SIG-M5 treated with dmso at 0.1 percent for 504 hours (cell line): ENCODE measurements around the gene MSRB1.

ENCODE experiments used
- DNase-seq: peaks from one replicate; lab custom pipeline; 2025; ENCODE audit not compliant: unreplicated experiment; lab: John Stamatoyannopoulos, UW

MSRB1 gene

GRCh38 chr16:1979271-1980029, 36.5 kb upstream of the MSRB1 start:
- DNase-seq, result no peak

- DNase-seq, result no peak
These were observed 35.6 kb upstream of the MSRB1 start for GRCh38 chr16:1978476-1979120.

DNA sequence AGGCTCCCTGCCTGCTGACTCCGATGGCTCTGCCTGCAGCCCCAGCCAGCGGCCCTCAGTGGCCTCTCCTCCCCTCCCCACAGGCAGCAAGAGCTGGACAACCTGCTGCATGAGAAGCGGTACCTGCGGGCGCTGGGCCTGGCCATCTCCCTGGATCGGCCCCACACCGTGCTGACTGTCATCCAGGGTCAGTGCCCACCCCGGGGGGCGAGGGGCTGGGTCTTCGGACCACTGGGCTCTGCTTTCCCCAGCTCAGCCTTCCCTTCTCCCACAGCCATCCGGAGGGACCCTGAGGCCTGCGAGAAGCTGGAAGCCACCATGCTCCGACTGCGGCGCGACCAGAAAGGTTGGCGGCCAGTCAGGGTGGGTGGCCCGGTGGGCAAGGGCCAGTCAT, 34.9 kb upstream of the MSRB1 start:
- no peak for DNase-seq

GRCh38 chr16:1976951-1977874, 34.2 kb upstream of the MSRB1 start:
- no peak for DNase-seq

- DNase-seq, result no peak
These were observed 33.2 kb upstream of the MSRB1 start for GRCh38 chr16:1976216-1976520.

DNA sequence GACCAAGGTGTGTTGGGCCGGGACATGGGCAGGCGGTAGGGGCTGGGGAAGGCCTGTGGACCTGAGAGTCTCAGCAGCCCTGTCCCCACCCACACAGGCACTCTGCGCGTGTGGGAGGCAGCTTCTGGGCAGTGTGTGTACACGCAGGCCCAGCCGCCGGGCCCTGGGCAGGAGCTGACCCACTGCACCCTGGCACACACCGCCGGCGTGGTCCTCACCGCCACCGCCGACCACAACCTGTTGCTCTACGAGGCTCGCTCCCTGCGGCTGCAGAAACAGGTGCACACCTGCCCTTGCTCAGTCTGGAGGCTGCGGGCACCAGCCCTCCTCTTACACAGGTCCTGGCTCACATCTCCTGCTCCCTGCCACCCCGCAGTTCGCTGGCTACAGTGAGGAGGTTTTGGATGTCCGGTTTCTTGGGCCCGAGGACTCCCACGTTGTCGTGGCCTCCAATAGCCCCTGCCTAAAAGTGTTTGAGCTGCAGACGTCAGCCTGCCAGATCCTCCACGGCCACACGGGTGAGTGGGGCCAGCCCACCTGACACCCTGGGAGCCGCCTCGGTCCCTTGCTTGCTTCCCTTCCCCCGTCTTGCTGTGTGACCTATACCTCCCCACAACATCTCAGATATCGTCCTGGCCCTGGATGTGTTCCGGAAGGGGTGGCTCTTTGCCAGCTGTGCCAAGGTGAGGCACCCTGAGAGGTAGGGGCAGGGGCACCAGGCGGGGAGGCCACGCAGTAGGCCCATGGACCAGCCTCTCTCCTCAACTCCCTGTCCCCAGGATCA, 32.6 kb upstream of the MSRB1 start:
- no peak for DNase-seq

GRCh38 chr16:1974157-1975070, 31.4 kb upstream of the MSRB1 start:
- DNase-seq, result no peak

DNA sequence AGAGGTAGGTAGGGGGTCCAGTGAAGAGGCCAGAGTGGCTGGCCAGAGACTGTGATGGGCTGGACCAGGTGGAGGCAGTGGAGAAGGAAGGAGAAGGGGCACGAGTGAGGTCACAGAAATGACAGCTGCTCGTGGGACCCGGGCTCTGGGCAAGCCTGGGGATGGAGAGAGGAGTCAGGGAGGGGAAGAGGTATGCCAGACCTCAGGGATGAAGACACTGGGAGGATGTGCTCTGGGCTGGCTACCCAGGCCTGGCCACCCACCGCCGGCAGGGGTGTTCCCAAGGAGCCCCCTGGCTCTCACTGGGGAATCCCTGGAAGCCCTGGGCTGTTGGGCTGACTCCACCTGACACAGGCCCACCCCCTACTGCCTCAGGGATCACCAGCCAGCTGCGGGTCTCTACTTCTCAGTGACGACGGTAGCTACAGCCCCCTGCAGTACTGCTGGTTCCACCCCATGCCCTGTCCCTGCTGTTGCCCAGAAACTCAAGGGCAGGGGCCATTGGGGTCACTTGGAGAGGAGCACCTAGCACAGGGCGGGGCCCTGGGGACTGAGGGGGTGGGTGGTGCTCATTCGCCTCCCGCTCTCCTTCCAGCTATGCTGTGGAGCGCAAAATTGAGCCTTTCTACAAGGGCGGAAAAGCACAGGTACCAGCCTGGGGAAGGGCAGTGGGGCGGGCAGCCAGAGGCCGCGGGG, 30.6 kb upstream of the MSRB1 start:
- DNase-seq, result no peak

DNA sequence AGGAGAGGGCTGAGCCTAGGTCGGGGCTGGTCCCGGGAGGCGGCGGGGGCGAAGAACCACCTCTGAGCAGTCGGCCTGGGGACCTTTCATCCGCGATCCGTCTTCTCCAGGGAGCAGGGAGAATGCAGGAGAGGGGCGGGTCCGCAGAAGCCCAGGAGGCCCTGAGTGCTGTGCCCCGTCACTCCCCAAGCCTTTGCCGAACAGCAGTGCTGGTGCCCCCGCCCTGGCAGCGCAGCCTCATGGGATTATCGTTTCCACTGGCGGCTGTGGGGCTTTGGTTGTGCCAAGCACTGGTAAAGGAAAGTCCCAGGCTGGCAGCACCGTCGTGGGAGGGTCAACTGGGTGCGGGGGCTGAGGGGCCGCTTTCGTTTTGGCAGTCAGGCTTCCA, 29.5 kb upstream of the MSRB1 start:
- no peak for DNase-seq

DNA sequence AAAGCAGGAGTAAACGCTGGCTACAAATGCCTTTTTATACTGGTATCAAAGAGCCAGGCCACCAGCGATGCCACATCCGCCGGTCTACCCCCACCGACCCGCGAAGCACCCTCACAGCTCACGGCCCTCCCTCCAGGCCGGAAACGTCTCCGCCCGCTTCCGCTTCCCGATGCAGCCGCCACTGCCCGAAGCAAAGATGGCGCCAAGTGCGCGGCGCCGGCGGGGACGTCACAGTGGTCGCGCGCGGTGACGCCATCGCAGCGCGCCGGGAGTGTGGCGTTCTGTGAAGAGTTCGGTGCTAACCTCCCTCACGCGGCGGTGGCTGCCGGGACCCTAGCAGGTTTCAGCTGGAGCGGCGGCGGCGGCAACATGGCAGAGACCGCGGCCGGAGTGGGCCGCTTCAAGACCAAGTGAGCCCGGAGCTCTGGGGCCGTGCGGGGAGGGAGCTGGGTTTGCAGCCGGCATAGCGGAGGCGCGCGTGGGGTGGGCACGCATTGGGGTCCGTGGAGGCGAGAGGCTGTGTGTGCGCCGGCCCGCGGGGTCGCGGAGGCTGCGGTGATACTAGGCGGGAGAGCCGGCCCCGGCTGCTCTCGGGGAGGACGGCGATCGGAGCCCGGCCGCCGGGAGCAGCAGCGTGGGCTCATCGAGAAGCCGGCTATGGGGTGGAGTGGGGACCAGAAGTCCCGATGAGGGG, 28.9 kb upstream of the MSRB1 start, which contains the start of gene TBL3:
Gene TBL3, plus strand, starts transcription at position 258 of the 694 bp plus-strand sequence. Its CDS starts 112 bp downstream, at position 370.
- DNase-seq, result peak; percentile 87

DNA sequence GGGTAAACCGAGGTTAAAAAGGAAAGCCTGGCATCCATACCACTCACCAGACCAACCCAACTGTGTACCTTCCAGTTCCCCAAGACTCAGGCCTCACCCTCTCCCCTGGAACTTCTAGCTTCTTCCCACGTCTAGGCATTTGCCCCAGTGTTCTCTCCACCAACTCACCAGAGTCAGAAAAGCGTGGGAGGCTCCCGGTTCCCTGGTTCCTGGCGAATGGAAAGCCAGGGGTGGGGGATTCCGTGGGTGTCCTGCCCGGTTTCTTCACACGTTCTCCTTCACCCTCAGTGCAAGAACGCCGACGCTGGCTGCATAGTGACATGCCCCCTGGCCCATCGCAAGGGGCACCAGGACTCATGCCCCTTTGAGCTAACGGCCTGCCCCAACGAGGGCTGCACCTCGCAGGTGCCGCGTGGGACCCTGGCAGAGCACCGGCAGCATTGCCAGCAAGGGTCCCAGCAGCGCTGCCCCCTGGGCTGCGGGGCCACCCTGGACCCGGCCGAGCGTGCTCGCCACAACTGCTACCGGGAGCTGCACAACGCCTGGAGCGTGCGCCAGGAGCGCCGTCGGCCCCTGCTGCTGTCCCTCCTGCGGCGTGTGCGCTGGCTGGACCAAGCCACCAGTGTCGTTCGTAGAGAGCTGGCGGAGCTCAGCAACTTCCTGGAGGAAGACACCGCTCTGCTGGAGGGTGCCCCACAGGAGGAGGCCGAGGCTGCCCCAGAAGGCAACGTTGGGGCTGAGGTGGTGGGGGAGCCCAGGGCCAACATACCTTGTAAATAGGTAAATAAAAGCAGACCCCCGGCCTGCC, 25.4 kb upstream of the MSRB1 start:
- DNase-seq, result no peak

DNA sequence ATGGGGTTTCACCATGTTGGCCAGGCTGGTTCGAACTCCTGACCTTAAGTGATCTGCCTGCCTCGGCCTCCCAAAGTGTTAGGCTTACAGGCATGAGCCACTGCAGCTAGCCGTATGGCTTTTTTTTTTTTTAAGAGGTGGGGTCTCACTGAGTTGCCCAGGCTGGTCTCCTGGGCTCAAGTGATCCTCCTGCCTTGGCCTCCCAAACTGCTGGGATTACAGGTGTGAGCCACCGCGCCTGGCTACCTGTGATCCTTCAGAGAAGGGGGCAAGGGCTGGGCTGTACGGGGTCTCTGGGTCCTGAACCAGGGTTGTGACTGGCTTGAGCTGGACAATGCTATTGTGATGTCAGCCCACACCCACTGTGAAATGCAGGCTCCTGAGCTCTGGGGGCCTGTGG, 23.5 kb upstream of the MSRB1 start, which contains the start of gene RNF151:
Gene RNF151, plus strand, starts transcription at position 397 of the 400 bp plus-strand sequence. CDS start 26 bp downstream, outside the sequence.
- DNase-seq, result no peak

DNA sequence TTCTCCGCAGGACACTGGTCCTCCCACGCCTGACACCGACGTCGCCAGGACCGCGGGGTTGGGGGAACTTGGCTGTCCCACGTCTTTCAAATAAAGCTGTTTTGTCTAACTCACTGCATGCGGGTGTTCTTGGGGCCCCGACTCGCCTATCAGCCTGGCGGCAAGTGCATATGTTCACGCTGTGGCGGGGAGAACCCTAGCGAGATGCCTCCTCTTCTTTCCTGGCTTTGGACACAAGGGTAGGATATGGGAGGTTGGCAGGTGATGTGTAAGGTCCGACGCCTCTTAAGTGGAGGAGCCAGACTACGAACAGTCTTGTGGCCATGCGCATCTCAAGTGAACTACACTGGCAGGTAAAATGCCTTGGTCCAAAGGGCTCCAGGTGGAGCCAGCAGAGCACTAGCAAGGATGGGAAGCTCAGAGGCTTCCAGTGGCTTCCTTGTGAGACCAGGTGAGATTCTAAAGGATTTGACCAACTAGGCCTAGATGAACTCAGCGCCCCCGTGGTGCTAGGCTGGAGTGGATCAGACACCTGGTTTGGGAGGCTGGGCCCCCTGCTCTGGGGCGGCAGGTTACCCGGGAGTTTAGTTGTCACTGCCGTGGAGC, 22.5 kb upstream of the MSRB1 start:
- DNase-seq, result no peak

DNA sequence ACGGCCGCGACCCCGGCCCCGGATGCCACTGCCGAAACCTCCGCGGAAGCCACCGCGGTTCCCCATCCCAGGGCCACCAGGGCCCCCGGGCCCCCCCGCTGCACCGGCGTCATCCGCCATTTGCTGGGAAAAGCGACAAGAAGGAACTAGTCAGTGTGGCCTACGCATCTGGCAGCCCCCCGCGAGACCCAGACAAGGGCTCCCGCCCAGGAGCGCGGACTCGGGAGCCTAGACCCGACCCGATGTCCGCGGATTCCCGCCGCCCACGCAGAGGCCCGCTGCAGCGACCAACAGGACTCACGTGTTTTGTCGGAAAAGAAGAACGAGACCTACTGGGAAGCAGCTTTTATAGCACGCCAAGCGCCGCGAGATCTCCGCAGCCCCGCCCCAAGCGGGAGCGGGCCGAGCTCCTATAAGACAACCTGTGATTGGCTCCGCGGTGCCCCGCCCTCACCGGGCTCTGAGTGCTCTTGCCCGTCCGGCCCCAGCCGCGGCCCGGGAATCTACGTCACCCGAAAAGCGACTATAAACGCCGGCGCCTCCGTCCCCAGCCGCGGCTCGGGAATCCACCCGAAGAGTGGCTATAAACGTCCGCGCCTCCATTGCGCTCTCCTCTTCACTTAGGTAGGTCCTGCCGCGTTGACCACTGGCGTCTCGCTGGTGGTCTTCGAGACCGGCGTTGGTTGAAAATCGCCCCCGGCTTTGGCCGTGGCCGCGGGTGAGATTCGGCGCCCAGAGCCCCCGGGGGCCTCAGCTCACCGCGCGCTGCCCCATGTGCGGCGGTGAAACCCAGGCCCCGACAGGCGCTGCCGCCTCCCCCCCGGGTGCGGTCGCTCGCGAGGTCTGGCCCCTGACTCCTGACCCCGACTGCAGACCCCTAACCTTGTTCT, 21.8 kb upstream of the MSRB1 start, which contains the start of gene RPS2:
Gene RPS2, minus strand, starts transcription at position 321 of the 890 bp plus-strand sequence. Its CDS starts 201 bp downstream, at position 120.
- DNase-seq, result peak; percentile 97

DNA sequence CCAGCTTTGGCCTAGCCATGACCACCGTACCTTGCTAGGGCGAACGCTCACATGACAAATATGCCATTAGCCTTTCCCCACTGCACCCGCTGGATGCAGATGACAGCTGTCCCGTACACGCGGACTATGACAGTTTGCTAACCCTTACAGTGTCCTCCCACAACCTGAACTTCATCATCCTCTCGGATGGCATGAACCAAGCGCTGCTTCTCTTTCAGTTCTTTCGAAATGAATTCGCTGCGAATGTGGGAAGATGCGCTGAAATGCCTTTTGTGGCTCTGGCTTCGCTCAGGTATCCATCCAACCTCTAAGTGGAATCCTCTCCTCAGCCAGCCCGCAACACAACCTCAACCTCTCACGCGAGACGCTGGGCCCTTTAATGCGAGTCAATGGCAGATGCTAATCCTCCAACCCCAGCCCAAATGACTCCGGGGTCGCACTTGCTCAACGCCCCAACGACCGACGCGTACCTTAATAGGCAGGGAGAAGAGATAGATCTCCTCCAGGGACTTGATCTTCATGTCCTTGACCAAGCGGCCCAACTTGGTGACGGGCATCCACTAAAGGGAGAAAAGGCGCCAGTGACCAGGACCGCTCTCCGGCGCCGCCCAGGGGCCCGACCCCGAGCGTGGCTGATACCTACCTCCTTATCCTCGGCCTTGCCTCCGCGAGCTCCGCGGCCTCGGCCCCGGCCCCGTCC, 21.0 kb upstream of the MSRB1 start:
- no peak for DNase-seq
